Progenitor cell of endocrine pancreas (in vitro differentiated cells): Measurements from ENCODE around the gene ZPLD1. TPM values are rescaled to one million over a fixed set of nuclear protein-coding genes. Genes with fewer than 3 reads are reported as not detected.

ENCODE experiments used
- DNase-seq: peaks from one replicate; pipeline ENCODE4 v3.0.0; 2021; ENCODE audit warnings: low spot score; ENCODE audit not compliant: unreplicated experiment
- H3K27ac Mint-ChIP-seq: 2 replicates; pipeline ENCODE4 v1.8.0; 2021; ENCODE audit warnings: mild to moderate bottlenecking, moderate library complexity, mixed read lengths
- H3K27me3 Mint-ChIP-seq: 2 replicates; pipeline ENCODE4 v1.8.0; 2021; ENCODE audit warnings: mixed read lengths
- H3K36me3 Mint-ChIP-seq: 2 replicates; pipeline ENCODE4 v1.8.0; 2022; ENCODE audit warnings: mixed read lengths; ENCODE audit not compliant: insufficient read depth
- H3K4me1 Mint-ChIP-seq: 2 replicates; pipeline ENCODE4 v1.8.0; 2021; ENCODE audit warnings: low read depth, mixed read lengths
- H3K4me3 Mint-ChIP-seq: 2 replicates; pipeline ENCODE4 v1.8.0; 2021; ENCODE audit warnings: low read depth, mild to moderate bottlenecking, moderate library complexity, mixed read lengths
- H3K9me3 Mint-ChIP-seq: 2 replicates; pipeline ENCODE4 v1.8.0; 2021; ENCODE audit warnings: low read depth, mixed read lengths
- CTCF ChIP-seq: fragments of 200-600 bp; sonication (generic); IDR thresholded peaks from one replicate; pipeline ENCODE4 v1.5.0; 2021; ENCODE audit warnings: antibody characterized with exemption, mild to moderate bottlenecking; ENCODE audit not compliant: unreplicated experiment
- total RNA-seq: library from RNA; stranded (reverse); gene quantifications from 2 replicates; pipeline ENCODE4 v1.2.1, GENCODE V29; 2021

Gene ZPLD1
- total RNA-seq, 1 donor from 2014 or later = not detected

GRCh38 chr3:102447272-102447671, 12.5 kb downstream of the ZPLD1 start:
- Mint-ChIP-seq H3K36me3 (no peaks in the 10 kb centered on the region), H3K27me3 (peaks cover 6% of the 10 kb centered on the region), H3K27ac (no peak overlapping the region), H3K4me3 (no peak overlapping the region), H3K9me3 (no peaks in the 10 kb centered on the region), H3K4me1 (peaks cover 4% of the 10 kb centered on the region)
- DNase-seq = no peak
- no peak for TF ChIP-seq CTCF

GRCh38 chr3:102449341-102449740, 14.5 kb downstream of the ZPLD1 start:
- H3K36me3 Mint-ChIP-seq = no peaks in the 10 kb centered on the region
- no peak for DNase-seq
- TF ChIP-seq CTCF = no peak
- no peak overlapping the region for H3K4me3 Mint-ChIP-seq
- peaks cover 6% of the 10 kb centered on the region for H3K4me1 Mint-ChIP-seq
- H3K27me3 Mint-ChIP-seq = peaks cover 6% of the 10 kb centered on the region
- H3K27ac Mint-ChIP-seq = peak overlapping the region; percentile 38
- H3K9me3 Mint-ChIP-seq = no peaks in the 10 kb centered on the region

- TF ChIP-seq CTCF = no peak
- no peak overlapping the region for H3K4me3 Mint-ChIP-seq
- H3K4me1 Mint-ChIP-seq = peaks cover 6% of the 10 kb centered on the region
- no peaks in the 10 kb centered on the region for H3K9me3 Mint-ChIP-seq
- no peaks in the 10 kb centered on the region for H3K36me3 Mint-ChIP-seq
- H3K27me3 Mint-ChIP-seq = peaks cover 4% of the 10 kb centered on the region
- DNase-seq = no peak
- no peak overlapping the region for H3K27ac Mint-ChIP-seq
Measured at GRCh38 chr3:102449930-102450329, 15.1 kb downstream of the ZPLD1 start.

- no peak for TF ChIP-seq CTCF
- H3K27me3 Mint-ChIP-seq = peaks cover 3% of the 10 kb centered on the region
- no peak for DNase-seq
- H3K4me1 Mint-ChIP-seq = peaks cover 8% of the 10 kb centered on the region
- H3K27ac Mint-ChIP-seq = no peak overlapping the region
- no peak overlapping the region for H3K4me3 Mint-ChIP-seq
- H3K9me3 Mint-ChIP-seq = peaks cover 3% of the 10 kb centered on the region
- H3K36me3 Mint-ChIP-seq = no peaks in the 10 kb centered on the region
Measured at GRCh38 chr3:102450976-102451375, 16.2 kb downstream of the ZPLD1 start.

GRCh38 chr3:102451543-102451942, 16.7 kb downstream of the ZPLD1 start:
- TF ChIP-seq CTCF = no peak
- DNase-seq = no peak
- H3K36me3 Mint-ChIP-seq = no peaks in the 10 kb centered on the region
- H3K4me1 Mint-ChIP-seq = peaks cover 6% of the 10 kb centered on the region
- peaks cover 3% of the 10 kb centered on the region for H3K9me3 Mint-ChIP-seq
- no peak overlapping the region for H3K27ac Mint-ChIP-seq
- H3K4me3 Mint-ChIP-seq = no peak overlapping the region
- H3K27me3 Mint-ChIP-seq = peaks cover 3% of the 10 kb centered on the region
